HG02981 (cell line): ENCODE data around the gene VPS8.

Experiments
- ATAC-seq: cut with Tn5 transposase; IDR thresholded peaks from one replicate; pipeline ENCODE4 v1.9.1; 2021; ENCODE audit warnings: mild to moderate bottlenecking, moderate library complexity; ENCODE audit not compliant: unreplicated experiment

The VPS8 gene

GRCh38 chr3:185079625-185080024, 267.7 kb downstream of the VPS8 start:
- no peak for ATAC-seq

GRCh38 chr3:185081521-185081920, 269.6 kb downstream of the VPS8 start:
- no peak for ATAC-seq

- no peak for ATAC-seq
Observed at GRCh38 chr3:185082149-185082548, 270.2 kb downstream of the VPS8 start.

- no peak for ATAC-seq
Observed at GRCh38 chr3:185082829-185083228, 270.9 kb downstream of the VPS8 start.

- ATAC-seq: no peak
Observed at GRCh38 chr3:185084402-185084801, 272.4 kb downstream of the VPS8 start.

GRCh38 chr3:185084901-185085300, 272.9 kb downstream of the VPS8 start:
- no peak for ATAC-seq

GRCh38 chr3:185087419-185087818, 275.5 kb downstream of the VPS8 start:
- ATAC-seq: no peak

GRCh38 chr3:185089343-185089742, 277.4 kb downstream of the VPS8 start:
- no peak for ATAC-seq

GRCh38 chr3:185089751-185090150, 277.8 kb downstream of the VPS8 start:
- ATAC-seq: no peak

- ATAC-seq: no peak
Observed at GRCh38 chr3:185090811-185091210, 278.8 kb downstream of the VPS8 start.

GRCh38 chr3:185093116-185093515, 281.1 kb downstream of the VPS8 start:
- ATAC-seq: no peak

- no peak for ATAC-seq
Observed at GRCh38 chr3:185094697-185095096, 282.7 kb downstream of the VPS8 start.
